GM12801 (cell line): ENCODE results near the gene UBL3.

ENCODE experiments used
- CTCF ChIP-seq: IDR thresholded peaks from one replicate; pipeline ENCODE4 v1.5.1; 2011; ENCODE audit warnings: control low read depth; ENCODE audit not compliant: insufficient read length; ENCODE audit errors: extremely low read depth

UBL3 gene

GRCh38 chr13:29887030-29887557 is 36.7 kb upstream of the UBL3 start:
- TF ChIP-seq CTCF, result no peak

- no peak for TF ChIP-seq CTCF
These were observed 36.0 kb upstream of the UBL3 start for GRCh38 chr13:29886446-29886845.

- no peak for TF ChIP-seq CTCF
These were observed 35.6 kb upstream of the UBL3 start for GRCh38 chr13:29885989-29886388.

GRCh38 chr13:29884671-29885430 is 34.4 kb upstream of the UBL3 start:
- no peak for TF ChIP-seq CTCF

GRCh38 chr13:29883941-29884518 is 33.6 kb upstream of the UBL3 start:
- TF ChIP-seq CTCF, result no peak

- no peak for TF ChIP-seq CTCF
These were observed 31.7 kb upstream of the UBL3 start for GRCh38 chr13:29882076-29882475.

- TF ChIP-seq CTCF, result no peak
These were observed 27.7 kb upstream of the UBL3 start for GRCh38 chr13:29878101-29878500.
